Neural progenitor cell (in vitro differentiated cells): ENCODE data around the gene CDH23.

Experiments used
- EZH2phosphoT487 ChIP-seq: fragments of 200-600 bp; sonication (generic); IDR thresholded peaks from 2 replicates; pipeline ENCODE4 v1.6.1; 2017; ENCODE audit warnings: antibody characterized with exemption
- TF ChIP-seq, protein P1 (sequence below): fragments of 200-600 bp; sonication (generic); IDR thresholded peaks from 2 replicates; pipeline ENCODE4 v1.5.1; 2017; ENCODE audit warnings: antibody characterized with exemption, mild to moderate bottlenecking

DNA sequence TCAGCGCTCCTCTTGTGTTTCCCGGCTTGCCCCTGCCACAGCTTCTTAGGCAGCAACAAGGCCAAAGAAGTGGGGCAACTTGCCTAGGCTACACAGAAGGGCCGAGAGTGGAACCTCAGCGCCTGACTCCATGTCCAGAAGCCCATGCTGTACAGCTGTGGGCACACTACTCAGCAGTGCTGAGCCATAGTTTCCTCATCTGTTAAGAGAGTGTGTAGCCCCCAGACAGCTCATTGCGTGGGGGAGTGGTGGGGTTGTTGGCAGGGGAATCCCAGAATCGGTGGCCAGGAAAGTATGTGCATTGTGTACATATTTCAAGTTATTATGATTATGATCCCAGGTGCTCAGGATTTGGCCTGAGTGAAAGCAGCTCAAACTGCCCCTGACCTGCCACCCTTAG, 96.2 kb downstream of the CDH23 start:
- TF ChIP-seq, protein P1, sequence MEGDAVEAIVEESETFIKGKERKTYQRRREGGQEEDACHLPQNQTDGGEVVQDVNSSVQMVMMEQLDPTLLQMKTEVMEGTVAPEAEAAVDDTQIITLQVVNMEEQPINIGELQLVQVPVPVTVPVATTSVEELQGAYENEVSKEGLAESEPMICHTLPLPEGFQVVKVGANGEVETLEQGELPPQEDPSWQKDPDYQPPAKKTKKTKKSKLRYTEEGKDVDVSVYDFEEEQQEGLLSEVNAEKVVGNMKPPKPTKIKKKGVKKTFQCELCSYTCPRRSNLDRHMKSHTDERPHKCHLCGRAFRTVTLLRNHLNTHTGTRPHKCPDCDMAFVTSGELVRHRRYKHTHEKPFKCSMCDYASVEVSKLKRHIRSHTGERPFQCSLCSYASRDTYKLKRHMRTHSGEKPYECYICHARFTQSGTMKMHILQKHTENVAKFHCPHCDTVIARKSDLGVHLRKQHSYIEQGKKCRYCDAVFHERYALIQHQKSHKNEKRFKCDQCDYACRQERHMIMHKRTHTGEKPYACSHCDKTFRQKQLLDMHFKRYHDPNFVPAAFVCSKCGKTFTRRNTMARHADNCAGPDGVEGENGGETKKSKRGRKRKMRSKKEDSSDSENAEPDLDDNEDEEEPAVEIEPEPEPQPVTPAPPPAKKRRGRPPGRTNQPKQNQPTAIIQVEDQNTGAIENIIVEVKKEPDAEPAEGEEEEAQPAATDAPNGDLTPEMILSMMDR = no peak
- no peak for TF ChIP-seq EZH2phosphoT487
